GM21825 (cell line): Measurements from ENCODE around the gene MRPL52.
"Not testable (repeated sequence)": the region's sequence is repeated elsewhere in the genome, so short reads cannot be mapped to it uniquely, and the experiment has no call there.

ENCODE experiments used
- ATAC-seq: cut with Tn5 transposase; IDR thresholded peaks from one replicate; pipeline ENCODE4 v1.9.1; 2021; ENCODE audit warnings: mild to moderate bottlenecking, moderate library complexity; ENCODE audit not compliant: unreplicated experiment

MRPL52 gene

GRCh38 chr14:22852940-22853767 lies 23.5 kb downstream of the MRPL52 start:
- ATAC-seq, result peak; percentile 62

GRCh38 chr14:22854296-22854695 lies 24.6 kb downstream of the MRPL52 start:
- not testable (repeated sequence) for ATAC-seq

DNA sequence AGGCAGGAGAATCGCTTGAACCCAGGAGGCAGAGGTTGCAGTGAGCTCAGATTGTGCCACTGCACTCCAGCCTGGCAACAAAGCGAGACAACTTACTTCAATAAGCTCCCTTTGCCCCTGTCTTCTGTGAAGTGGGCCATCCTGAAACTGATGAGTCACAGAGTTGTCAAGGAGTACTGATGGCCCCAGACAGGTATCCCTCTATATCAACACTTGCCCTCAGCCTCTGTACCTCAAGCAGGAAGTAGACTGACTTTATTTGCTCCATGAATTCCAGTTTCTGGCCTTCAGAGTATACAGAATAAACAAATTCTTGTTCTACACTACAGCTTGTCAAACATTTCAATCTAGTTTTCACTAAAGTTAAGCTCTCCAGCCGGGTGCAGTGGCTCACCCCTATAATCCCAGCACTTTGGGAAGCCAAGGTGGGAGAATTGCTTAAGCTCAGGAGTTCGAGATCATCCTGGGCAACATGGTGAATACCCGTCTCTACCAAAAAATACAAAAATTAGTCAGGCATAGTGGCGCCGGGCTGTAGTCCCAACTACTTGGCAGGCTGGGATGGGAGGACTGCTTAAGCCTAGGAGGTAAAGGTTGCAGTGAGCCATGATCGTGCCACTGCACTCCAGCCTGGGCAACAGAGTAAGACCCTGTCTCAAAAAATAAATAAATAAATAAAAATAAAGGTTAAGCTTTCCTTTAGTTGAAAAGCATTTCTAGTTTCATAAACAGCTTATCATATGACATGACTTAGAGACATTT lies 25.5 kb downstream of the MRPL52 start:
- ATAC-seq, result no peak

DNA sequence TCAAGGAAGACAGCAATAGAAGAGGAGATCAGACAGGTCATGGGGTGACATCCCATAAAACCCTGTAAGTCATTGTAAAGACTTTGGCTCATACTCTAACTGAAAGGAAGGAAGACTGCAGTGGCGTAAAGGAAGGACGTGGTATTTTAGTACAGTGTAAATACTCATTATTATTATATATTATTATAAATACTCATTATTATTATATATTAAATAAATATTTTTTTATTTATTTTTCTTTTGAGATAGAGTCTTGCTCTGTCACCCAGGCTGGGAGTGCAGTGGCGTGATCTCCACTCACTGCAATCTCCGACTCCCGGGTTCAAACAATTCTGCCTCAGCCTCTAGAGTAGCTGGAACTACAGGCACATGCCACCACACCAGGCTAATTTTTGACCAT lies 26.7 kb downstream of the MRPL52 start:
- ATAC-seq, result no peak

DNA sequence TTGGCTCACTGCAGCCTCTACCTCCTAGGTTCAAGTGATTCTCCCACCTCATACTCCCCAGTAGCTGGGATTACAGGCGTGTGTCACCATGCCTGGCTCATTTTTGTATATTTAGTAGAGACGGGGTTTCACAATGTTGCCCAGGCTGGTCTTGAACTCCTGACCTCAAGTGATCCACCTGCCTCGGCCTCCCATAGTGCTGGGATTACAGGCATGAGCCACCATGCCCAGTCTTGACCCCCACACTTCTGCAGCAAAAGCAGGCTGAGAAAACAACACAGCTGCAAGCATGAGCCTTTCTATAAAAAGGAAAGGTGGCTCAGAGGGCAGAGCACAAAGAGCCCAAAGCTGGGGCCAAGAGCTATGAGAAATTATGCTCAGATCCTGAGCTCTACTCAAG lies 30.7 kb downstream of the MRPL52 start:
- not testable (repeated sequence) for ATAC-seq

GRCh38 chr14:22861651-22862050 lies 32.0 kb downstream of the MRPL52 start:
- ATAC-seq, result no peak

GRCh38 chr14:22864979-22865378 lies 35.3 kb downstream of the MRPL52 start:
- ATAC-seq, result no peak

DNA sequence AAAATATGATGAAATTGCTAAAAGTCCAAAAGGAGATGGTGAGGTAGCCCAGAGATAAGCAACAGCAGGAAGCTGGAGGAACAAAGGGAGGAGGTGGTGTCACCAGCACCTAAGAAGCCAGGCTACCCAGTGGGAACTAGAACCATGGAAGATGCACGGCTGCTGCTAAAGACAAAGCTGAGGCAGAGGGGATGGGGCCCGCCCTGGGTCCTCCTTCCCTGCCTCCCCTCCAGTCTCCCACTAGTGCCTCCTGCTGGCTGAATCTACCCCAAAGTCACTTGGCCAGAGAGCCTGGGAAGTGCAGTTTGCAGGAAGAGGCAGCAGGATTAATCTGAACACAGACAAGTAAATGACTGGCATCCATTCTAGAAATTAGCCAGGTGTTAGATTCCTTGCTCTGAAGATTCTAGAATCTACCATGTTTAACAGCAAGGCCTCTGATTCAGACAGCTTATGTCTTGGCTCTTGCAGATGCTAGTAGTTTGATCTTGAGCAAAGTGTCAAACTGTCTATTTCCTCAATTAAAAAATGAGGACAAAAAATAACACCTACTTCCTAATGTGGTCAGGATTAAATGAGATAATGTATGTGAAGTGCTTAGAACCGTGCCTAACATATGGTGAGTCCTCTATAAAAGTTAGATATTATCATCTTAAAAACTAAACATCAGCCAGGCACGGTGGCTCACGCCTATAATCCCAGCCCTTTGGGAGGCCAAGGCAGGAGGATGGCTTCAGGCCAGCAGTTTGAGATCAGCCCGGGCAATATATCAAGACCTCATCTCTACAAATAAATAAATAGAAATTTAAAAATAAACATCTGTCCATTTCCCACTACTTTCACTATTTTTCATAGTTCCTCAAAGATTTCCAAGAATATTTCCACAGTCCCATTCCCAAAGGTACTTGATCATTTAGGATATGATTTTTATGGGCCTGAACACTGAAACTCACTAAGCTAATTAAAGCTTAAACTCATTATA lies 36.0 kb downstream of the MRPL52 start:
- ATAC-seq, result no peak

GRCh38 chr14:22866874-22867273 lies 37.2 kb downstream of the MRPL52 start:
- ATAC-seq, result no peak

- peak; percentile 35 for ATAC-seq
Observed at GRCh38 chr14:22870811-22871223, 41.1 kb downstream of the MRPL52 start.

GRCh38 chr14:22871224-22872032 lies 41.7 kb downstream of the MRPL52 start, which contains the start of gene LRP10:
LRP10 (plus strand) TSS chr14:22871740; CDS start chr14:22872304, 564 bp downstream.
- peak; percentile 78 for ATAC-seq

- peak; percentile 27 for ATAC-seq
Observed at GRCh38 chr14:22872033-22872832, 42.5 kb downstream of the MRPL52 start.

DNA sequence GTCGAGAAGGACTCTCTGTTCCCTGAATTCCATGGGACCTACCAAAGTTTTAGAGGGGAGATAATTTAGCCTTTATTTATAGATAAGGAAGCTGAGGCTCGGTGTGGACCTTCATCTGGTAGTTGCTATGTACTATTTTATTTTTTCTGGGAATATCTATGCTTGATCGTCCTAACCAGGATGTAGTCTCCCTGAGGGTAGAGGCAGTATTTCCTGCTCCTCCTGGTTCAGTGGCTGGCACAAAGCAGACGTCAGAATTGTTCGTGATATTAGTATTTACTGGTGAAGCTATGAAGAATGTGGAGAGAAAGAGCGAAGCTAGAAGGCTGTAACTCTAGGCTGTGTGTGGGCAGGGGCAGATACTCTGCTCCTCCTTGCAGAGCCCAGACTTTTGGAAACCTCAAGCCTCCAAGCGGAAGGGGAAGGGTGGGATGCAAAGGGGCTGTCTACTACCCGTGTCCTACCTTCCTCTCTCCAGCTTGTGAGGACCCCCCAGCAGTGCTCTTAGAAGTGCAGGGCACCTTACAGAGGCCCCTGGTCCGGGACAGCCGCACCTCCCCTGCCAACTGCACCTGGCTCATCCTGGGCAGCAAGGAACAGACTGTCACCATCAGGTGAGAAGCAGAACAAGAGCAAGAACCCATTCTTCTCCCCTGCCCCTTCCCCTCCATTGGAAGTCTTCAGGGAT lies 43.3 kb downstream of the MRPL52 start:
- no peak for ATAC-seq

- no peak for ATAC-seq
Observed at GRCh38 chr14:22875003-22875747, 45.5 kb downstream of the MRPL52 start.

GRCh38 chr14:22875748-22876319 lies 46.1 kb downstream of the MRPL52 start:
- no peak for ATAC-seq

GRCh38 chr14:22877000-22877501 lies 47.4 kb downstream of the MRPL52 start:
- ATAC-seq, result no peak
